CD4-positive, alpha-beta T cell treated with Interferon alpha-2 for 1 hour (primary cell): ENCODE data around the gene FLNB.
"Not testable (repeated sequence)": the region's sequence is repeated elsewhere in the genome, so short reads cannot be mapped to it uniquely, and the experiment has no call there.

Source experiments
- DNase-seq, 2 donors: peaks; one replicate each; pipeline ENCODE4 v3.0.0-alpha.2; 2020 to 2022

Gene FLNB

GRCh38 chr3:57982561-57983243, 25.5 kb upstream of the FLNB start:
- no peak for DNase-seq

GRCh38 chr3:57983734-57984518, 24.3 kb upstream of the FLNB start:
- peak; percentile 54 to 77 for DNase-seq

GRCh38 chr3:57985176-57985983, 22.8 kb upstream of the FLNB start:
- DNase-seq = no peak

GRCh38 chr3:57985984-57986246, 22.3 kb upstream of the FLNB start:
- DNase-seq = no peak

- no peak for DNase-seq
These were observed 22.0 kb upstream of the FLNB start for GRCh38 chr3:57986261-57986660.

- DNase-seq = not testable (repeated sequence)
These were observed 19.0 kb upstream of the FLNB start for GRCh38 chr3:57989198-57989597.

GRCh38 chr3:57989646-57990045, 18.6 kb upstream of the FLNB start:
- no peak for DNase-seq

- no peak for DNase-seq
These were observed 15.6 kb upstream of the FLNB start for GRCh38 chr3:57992452-57993213.

GRCh38 chr3:57998366-57999283, 9.6 kb upstream of the FLNB start:
- no peak for DNase-seq

GRCh38 chr3:57999417-58000115, 8.7 kb upstream of the FLNB start:
- DNase-seq = no peak

- DNase-seq = no peak
These were observed 7.7 kb upstream of the FLNB start for GRCh38 chr3:58000306-58001085.

- no peak for DNase-seq
These were observed 7.1 kb upstream of the FLNB start for GRCh38 chr3:58001086-58001467.

GRCh38 chr3:58001979-58002378, 6.2 kb upstream of the FLNB start:
- DNase-seq = no peak

GRCh38 chr3:58003093-58003492, 5.1 kb upstream of the FLNB start:
- no peak for DNase-seq

GRCh38 chr3:58004973-58005372, 3.2 kb upstream of the FLNB start:
- no peak for DNase-seq

GRCh38 chr3:58005669-58006068, 2.6 kb upstream of the FLNB start:
- DNase-seq = no peak

GRCh38 chr3:58006661-58007060, 1.6 kb upstream of the FLNB start:
- no peak for DNase-seq

GRCh38 chr3:58009026-58009748, 965 bp downstream of the FLNB start:
- peak; percentile 26 to 36 for DNase-seq

- no peak for DNase-seq
These were observed 1.7 kb downstream of the FLNB start for GRCh38 chr3:58009749-58010535.
